GM18861 (cell line): ENCODE data around the gene HBA1.
"Not testable (repeated sequence)": the region's sequence is repeated elsewhere in the genome, so short reads cannot be mapped to it uniquely, and the experiment has no call there.

ENCODE experiments used
- ATAC-seq: cut with Tn5 transposase; IDR thresholded peaks from one replicate; pipeline ENCODE4 v1.9.1; 2021; ENCODE audit not compliant: unreplicated experiment

HBA1 gene

DNA sequence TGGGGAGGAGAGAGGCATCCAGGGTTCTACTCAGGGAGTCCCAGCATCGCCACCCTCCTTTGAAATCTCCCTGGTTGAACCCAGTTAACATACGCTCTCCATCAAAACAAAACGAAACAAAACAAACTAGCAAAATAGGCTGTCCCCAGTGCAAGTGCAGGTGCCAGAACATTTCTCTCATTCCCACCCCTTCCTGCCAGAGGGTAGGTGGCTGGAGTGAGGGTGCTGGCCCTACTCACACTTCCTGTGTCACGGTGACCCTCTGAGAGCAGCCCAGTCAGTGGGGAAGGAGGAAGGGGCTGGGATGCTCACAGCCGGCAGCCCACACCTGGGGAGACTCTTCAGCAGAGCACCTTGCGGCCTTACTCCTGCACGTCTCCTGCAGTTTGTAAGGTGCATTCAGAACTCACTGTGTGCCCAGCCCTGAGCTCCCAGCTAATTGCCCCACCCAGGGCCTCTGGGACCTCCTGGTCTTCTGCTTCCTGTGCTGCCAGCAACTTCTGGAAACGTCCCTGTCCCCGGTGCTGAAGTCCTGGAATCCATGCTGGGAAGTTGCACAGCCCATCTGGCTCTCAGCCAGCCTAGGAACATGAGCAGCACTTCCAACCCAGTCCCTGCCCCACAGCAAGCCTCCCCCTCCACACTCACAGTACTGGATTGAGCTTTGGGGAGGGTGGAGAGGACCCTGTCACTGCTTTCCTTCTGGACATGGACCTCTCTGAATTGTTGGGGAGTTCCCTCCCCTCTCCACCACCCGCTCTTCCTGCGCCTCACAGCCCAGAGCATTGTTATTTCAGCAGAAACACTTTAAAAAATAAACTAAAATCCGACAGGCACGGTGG, 2.3 kb upstream of the HBA1 start:
- not testable (repeated sequence) for ATAC-seq

DNA sequence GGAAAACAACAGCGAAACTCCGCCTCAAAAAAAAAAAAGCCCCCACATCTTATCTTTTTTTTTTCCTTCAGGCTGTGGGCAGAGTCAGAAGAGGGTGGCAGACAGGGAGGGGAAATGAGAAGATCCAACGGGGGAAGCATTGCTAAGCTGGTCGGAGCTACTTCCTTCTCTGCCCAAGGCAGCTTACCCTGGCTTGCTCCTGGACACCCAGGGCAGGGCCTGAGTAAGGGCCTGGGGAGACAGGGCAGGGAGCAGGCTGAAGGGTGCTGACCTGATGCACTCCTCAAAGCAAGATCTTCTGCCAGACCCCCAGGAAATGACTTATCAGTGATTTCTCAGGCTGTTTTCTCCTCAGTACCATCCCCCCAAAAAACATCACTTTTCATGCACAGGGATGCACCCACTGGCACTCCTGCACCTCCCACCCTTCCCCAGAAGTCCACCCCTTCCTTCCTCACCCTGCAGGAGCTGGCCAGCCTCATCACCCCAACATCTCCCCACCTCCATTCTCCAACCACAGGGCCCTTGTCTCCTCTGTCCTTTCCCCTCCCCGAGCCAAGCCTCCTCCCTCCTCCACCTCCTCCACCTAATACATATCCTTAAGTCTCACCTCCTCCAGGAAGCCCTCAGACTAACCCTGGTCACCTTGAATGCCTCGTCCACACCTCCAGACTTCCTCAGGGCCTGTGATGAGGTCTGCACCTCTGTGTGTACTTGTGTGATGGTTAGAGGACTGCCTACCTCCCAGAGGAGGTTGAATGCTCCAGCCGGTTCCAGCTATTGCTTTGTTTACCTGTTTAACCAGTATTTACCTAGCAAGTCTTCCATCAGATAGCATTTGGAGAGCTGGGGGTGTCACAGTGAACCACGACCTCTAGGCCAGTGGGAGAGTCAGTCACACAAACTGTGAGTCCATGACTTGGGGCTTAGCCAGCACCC, 1.2 kb upstream of the HBA1 start:
- no peak for ATAC-seq

DNA sequence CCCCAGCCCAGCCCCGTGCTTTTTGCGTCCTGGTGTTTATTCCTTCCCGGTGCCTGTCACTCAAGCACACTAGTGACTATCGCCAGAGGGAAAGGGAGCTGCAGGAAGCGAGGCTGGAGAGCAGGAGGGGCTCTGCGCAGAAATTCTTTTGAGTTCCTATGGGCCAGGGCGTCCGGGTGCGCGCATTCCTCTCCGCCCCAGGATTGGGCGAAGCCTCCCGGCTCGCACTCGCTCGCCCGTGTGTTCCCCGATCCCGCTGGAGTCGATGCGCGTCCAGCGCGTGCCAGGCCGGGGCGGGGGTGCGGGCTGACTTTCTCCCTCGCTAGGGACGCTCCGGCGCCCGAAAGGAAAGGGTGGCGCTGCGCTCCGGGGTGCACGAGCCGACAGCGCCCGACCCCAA, 474 bp upstream of the HBA1 start:
- ATAC-seq: not testable (repeated sequence)

GRCh38 chr16:177394-177822, 928 bp downstream of the HBA1 start:
- no peak for ATAC-seq

DNA sequence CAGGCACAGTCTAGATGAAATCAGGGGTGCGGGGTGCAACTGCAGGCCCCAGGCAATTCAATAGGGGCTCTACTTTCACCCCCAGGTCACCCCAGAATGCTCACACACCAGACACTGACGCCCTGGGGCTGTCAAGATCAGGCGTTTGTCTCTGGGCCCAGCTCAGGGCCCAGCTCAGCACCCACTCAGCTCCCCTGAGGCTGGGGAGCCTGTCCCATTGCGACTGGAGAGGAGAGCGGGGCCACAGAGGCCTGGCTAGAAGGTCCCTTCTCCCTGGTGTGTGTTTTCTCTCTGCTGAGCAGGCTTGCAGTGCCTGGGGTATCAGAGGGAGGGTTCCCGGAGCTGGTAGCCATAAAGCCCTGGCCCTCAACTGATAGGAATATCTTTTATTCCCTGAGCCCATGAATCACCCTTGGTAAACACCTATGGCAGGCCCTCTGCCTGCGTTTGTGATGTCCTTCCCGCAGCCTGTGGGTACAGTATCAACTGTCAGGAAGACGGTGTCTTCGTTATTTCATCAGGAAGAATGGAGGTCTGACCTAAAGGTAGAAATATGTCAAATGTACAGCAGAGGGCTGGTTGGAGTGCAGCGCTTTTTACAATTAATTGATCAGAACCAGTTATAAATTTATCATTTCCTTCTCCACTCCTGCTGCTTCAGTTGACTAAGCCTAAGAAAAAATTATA, 1.6 kb downstream of the HBA1 start:
- ATAC-seq: no peak

DNA sequence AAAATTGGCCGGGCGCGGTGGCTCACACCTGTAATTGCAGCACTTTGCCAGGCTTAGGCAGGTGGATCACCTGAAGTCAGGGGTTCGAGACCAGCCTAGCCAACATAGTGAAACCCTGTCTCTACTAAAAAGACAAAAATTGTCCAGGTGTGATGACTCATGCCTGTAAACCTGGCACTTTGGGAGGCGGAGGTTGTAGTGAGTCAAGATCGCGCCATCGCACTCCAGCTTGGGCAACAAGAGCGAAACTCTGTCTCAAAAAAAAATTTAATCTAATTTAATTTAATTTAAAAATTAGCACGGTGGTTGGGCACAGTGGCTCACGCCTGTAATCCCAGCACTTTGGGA, 2.2 kb downstream of the HBA1 start:
- ATAC-seq: no peak

DNA sequence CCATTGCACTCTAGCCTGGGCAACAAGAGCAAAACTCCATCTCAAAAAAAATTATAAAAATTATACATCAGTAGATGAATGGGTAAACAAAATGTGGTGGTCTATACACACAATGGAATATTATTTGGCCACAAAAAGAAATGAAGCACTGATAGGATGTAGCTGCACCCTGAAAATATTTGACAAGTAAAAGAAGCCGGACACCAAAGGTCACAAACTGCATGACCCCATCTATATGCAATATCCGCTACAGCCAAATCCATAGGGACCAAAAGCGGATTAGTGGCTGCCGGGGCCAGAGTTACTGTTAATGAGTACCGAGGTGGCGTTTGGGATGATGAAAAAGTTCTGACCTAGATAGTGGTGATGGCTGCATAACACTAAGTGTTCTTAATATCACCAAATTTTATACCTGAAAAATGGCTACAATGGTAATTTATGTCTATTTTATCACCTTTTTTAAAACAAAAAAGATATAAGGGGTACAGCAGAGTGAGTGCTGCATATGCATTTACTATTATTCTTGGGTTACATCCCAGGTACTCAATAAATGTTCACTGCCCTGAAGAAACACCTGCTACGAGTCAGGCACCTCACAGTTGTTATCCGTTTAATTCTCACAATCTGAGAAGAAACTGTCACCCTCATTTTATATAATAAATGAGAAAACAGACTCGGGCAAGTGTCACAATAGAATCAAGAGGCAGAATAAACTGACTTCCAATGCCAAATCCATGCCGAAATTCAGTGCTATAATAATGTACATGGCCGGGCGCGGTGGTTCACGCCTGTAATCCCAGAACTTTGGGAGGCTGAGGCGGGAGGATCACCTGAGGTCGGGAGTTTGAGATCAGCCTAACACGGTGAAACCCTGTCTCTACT, 3.0 kb downstream of the HBA1 start:
- ATAC-seq: no peak

DNA sequence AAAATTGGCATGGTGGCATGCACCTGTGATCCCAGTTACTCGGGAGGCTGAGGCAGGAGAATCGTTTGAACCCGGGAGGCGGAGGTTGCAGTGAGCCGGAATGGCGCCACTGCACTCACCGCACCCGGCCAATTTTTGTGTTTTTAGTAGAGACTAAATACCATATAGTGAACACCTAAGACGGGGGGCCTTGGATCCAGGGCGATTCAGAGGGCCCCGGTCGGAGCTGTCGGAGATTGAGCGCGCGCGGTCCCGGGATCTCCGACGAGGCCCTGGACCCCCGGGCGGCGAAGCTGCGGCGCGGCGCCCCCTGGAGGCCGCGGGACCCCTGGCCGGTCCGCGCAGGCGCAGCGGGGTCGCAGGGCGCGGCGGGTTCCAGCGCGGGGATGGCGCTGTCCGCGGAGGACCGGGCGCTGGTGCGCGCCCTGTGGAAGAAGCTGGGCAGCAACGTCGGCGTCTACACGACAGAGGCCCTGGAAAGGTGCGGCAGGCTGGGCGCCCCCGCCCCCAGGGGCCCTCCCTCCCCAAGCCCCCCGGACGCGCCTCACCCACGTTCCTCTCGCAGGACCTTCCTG, 3.7 kb downstream of the HBA1 start, which contains the start of gene HBQ1:
Gene HBQ1 (plus strand): TSS at position 359 of the 575 bp plus-strand sequence. CDS start 28 bp downstream, at position 387.
- no peak for ATAC-seq

GRCh38 chr16:180681-181564, 4.4 kb downstream of the HBA1 start:
- no peak for ATAC-seq

DNA sequence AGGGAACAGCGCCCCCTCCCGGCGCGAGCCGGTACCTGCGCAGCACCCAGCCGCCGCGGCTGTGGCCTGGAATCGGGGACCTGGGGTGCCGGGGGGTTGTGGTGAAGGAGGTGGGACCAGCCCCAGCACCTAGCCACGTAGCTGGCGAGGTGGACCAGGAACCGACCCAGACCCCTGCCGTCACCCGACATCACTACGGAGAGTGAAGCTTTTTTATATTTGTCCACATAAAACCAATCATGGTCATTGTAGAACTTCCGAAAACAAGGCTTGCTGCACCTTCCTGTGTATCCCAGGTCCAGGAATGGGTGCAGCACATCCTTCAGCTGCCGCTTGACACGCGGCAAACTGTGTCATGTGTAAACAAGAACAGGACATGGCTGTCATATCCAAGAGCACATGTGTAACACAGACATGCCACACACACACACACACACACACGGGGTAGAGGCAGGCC, 5.1 kb downstream of the HBA1 start:
- no peak for ATAC-seq

DNA sequence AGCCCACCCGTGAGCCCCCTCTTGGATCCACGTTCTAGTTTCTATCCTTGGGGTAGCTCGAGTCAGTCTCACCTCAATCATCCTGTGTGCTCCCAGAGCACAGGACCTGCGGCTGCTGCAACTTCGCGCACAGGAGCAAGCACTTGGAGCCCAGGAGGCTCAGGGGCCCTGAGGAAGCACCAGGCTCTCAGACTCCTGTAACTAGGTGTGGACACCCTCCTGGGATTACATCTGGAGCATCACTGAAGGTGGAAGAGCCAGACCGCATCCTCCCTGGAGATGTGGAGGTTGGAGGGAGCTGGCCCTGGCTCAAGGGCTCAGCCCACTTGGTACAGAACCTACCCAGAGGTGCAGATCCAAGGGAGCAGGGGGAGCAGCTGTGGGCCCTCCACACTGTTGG, 6.5 kb downstream of the HBA1 start:
- ATAC-seq: no peak

DNA sequence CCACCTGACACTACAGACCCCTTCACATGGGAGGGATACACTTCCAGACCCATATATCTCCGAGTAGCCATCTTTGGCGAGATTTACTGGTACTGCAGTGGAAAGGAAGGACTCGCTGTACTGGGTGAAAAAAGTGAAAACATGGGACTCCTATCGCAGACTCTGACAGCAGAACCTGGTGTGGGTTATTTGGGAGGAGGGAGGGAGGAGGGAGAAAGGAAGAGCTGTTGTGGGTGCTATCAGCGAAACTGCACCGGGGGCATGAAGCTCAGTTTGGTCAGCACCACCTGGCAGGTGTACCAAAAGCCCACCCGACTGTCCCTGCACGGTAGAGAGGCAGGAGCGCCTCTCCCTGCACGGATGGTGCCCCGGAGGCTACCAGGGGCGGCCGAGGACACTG, 8.7 kb downstream of the HBA1 start:
- no peak for ATAC-seq

- ATAC-seq: no peak
These were observed 9.2 kb downstream of the HBA1 start for GRCh38 chr16:185691-186090.

- ATAC-seq: no peak
These were observed 10.8 kb downstream of the HBA1 start for GRCh38 chr16:187330-187729.

DNA sequence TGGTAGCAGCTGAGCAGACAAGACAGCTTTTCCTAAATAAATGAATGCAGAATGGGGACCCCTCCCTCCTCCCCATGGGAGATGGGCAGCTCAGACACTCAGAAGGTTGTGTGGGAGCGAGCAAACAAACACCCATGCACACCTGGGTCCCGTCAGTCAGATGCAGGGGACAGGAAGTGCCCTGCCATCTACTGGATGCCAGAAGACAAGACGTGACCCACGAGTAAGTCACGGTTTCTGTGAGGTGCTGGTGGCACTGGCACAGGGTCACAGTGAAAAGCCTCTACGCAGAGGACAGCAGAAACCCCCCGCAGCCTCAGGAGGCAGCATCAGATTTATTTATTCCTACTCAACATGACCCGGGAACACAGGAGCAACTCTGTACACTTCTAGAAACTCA, 12.2 kb downstream of the HBA1 start:
- ATAC-seq: no peak

DNA sequence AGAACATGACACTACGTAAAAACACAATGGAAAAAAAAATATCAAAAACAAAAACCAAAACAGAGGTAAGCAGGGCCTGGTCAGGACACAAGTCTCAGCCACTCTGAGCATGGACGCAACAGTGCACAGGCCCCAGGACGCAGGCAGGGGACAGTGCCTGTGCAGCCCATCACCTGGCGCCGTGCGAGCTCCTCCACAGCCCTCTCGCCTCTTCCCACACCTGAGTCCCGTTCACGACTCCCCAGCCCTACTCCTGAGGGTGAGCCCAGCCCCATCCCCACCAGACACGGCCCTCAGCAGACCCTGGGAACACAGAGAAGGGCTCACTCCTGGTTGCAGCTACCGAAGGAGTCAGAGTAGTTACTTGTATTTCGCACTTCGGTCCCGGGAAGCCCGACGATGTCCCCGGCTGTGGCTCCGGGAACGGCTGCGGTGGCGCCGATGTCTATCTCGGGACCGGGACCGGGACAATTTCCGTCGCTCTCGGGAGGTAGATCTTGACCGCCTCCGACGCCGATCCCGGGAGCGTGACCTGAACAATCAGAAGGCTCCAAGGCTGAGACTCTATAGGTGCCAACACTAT, 13.2 kb downstream of the HBA1 start:
- no peak for ATAC-seq

DNA sequence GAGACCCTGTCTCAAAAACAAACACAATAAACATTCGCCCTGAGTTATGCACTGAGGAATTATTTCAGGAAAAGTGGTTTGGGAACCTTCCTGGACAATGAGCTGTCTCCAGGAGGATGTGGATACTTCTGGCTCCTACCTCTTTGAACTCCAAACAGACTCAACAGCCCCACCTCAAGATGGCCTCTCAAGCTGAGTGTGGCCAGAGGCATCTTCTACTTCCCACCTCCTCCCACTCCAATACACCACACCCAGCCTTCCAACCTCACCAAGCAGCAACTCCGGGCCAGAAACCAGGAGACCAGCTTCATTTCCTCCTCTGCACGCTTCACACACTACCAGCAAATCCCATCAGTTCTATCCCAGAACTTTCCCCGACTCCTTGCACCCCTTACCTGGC, 15.4 kb downstream of the HBA1 start:
- ATAC-seq: no peak

GRCh38 chr16:192686-193085, 16.2 kb downstream of the HBA1 start:
- ATAC-seq: no peak

DNA sequence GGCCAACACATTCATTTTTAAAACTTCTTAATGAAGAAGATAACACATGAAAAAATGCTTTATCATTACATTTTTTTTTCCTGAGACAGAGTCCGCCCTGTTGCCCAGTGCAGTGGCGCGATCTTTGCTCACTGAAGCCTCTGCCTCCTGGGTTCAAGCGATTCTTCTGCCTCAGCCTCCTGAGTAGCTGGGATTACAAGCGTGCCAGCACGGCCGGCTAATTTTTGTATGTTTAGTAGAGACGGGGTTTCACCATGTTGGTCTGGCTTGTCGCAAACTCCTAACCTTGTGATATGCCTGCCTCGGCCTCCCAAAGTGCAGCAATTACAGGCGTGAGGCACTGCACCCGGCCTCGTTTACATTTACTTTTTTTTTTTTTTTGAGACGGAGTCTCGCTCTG, 17.0 kb downstream of the HBA1 start:
- no peak for ATAC-seq
